UCSD-AML1 (cell line): ENCODE measurements around the gene EPHA3.

Source experiments
- DNase-seq: peaks from one replicate; lab custom pipeline; 2025; ENCODE audit not compliant: unreplicated experiment; lab: John Stamatoyannopoulos, UW

EPHA3 gene

GRCh38 chr3:89434621-89435380 is 327.4 kb downstream of the EPHA3 start:
- DNase-seq = no peak

GRCh38 chr3:89436846-89437245 is 329.4 kb downstream of the EPHA3 start:
- DNase-seq = no peak

GRCh38 chr3:89440386-89440785 is 333.0 kb downstream of the EPHA3 start:
- no peak for DNase-seq

- no peak for DNase-seq
These were observed 333.7 kb downstream of the EPHA3 start for GRCh38 chr3:89441141-89441540.

GRCh38 chr3:89446593-89446992 is 339.2 kb downstream of the EPHA3 start:
- no peak for DNase-seq

GRCh38 chr3:89447243-89447642 is 339.8 kb downstream of the EPHA3 start:
- DNase-seq = no peak

- no peak for DNase-seq
These were observed 341.7 kb downstream of the EPHA3 start for GRCh38 chr3:89449086-89449485.

GRCh38 chr3:89452066-89452465 is 344.6 kb downstream of the EPHA3 start:
- DNase-seq = no peak

- no peak for DNase-seq
These were observed 347.8 kb downstream of the EPHA3 start for GRCh38 chr3:89455240-89455639.

- DNase-seq = no peak
These were observed 360.5 kb downstream of the EPHA3 start for GRCh38 chr3:89467898-89468363.

GRCh38 chr3:89472101-89472500 is 364.7 kb downstream of the EPHA3 start:
- no peak for DNase-seq

- no peak for DNase-seq
These were observed 367.1 kb downstream of the EPHA3 start for GRCh38 chr3:89474333-89475130.

GRCh38 chr3:89488800-89489580 is 381.6 kb downstream of the EPHA3 start:
- DNase-seq = no peak

GRCh38 chr3:89490129-89490528 is 382.7 kb downstream of the EPHA3 start:
- DNase-seq = no peak

- DNase-seq = no peak
These were observed 387.3 kb downstream of the EPHA3 start for GRCh38 chr3:89494734-89495133.

GRCh38 chr3:89503891-89504391 is 396.5 kb downstream of the EPHA3 start:
- no peak for DNase-seq

- no peak for DNase-seq
These were observed 397.0 kb downstream of the EPHA3 start for GRCh38 chr3:89504432-89504831.

- no peak for DNase-seq
These were observed 399.2 kb downstream of the EPHA3 start for GRCh38 chr3:89506462-89507103.

GRCh38 chr3:89521328-89521727 is 413.9 kb downstream of the EPHA3 start:
- no peak for DNase-seq

- no peak for DNase-seq
These were observed 414.7 kb downstream of the EPHA3 start for GRCh38 chr3:89522155-89522554.

- DNase-seq = no peak
These were observed 418.2 kb downstream of the EPHA3 start for GRCh38 chr3:89525609-89526008.
